Prostate gland (tissue), 2 donors: ENCODE data around the gene EIPR1.

ENCODE experiments used
- CTCF ChIP-seq, 4 experiments: fragments of 200-600 bp in 2 of 4; fragments of 450-650 bp in 2 of 4; sonication (generic) in 2 of 4; IDR thresholded peaks; 1 replicate in 3 of 4; 2 replicates in 1 of 4; pipeline ENCODE4 v1.5.1; 2016 to 2019; ENCODE audit warnings: antibody characterized with exemption in 4 of 4, mild to moderate bottlenecking in 2 of 4, moderate library complexity in 2 of 4
- POLR2A ChIP-seq: fragments of 450-650 bp; IDR thresholded peaks from one replicate; pipeline ENCODE4 v1.6.1; 2016; ENCODE audit warnings: antibody characterized with exemption, mild to moderate bottlenecking
- POLR2AphosphoS5 ChIP-seq: sonication (generic); formaldehyde crosslinking; IDR thresholded peaks from one replicate; pipeline ENCODE4 v1.6.1; 2017; ENCODE audit warnings: antibody characterized with exemption

GRCh38 chr2:3268705-3269029 lies 109.0 kb downstream of the EIPR1 start:
- TF ChIP-seq CTCF (IDR thresholded peaks at IDR 0.05) (no peak), POLR2AphosphoS5 (no peak), POLR2A (no peak)
